Activated CD8-positive, alpha-beta T cell treated with anti-CD3 and anti-CD28 coated beads, Interleukin-2, amount 10 ng/mL, durations not matched to agents 7 days and 5 days (primary cell): ENCODE results near the gene NOL12. TPM values are rescaled to one million over a fixed set of nuclear protein-coding genes. Genes with fewer than 3 reads are reported as not detected.
"Not testable (repeated sequence)": the region's sequence is repeated elsewhere in the genome, so short reads cannot be mapped to it uniquely, and the experiment has no call there.

Source experiments
- ATAC-seq: fragments of 150-1000 bp; cut with Tn5 transposase; one replicate; pipeline ENCODE4 v1.10.0; 2021; ENCODE audit warnings: moderate library complexity
- CTCF ChIA-PET: fragments of 350-600 bp; sonication (Branson Sonifier 250); formaldehyde crosslinking; loops from one replicate; lab custom pipeline; 2021; ENCODE audit warnings: antibody characterized with exemption; lab: Charles Lee
- POLR2A ChIA-PET: fragments of 350-600 bp; sonication (Branson Sonifier 250); formaldehyde crosslinking; loops from one replicate; lab custom pipeline; 2021; ENCODE audit warnings: antibody characterized with exemption; lab: Charles Lee
- DNase-seq: peaks from one replicate; pipeline ENCODE4 v3.0.0-alpha.2; 2020
- H3K27ac Mint-ChIP-seq: one replicate; pipeline ENCODE4 v1.8.0; 2021; ENCODE audit warnings: mild to moderate bottlenecking, mixed read lengths
- H3K27me3 Mint-ChIP-seq: one replicate; pipeline ENCODE4 v1.8.0; 2021; ENCODE audit warnings: low read depth, mixed read lengths
- H3K36me3 Mint-ChIP-seq: one replicate; pipeline ENCODE4 v1.8.0; 2021; ENCODE audit warnings: low read depth, mixed read lengths
- H3K4me1 Mint-ChIP-seq: one replicate; pipeline ENCODE4 v1.8.0; 2021; ENCODE audit warnings: low read depth, mixed read lengths
- H3K4me3 Mint-ChIP-seq: one replicate; pipeline ENCODE4 v1.8.0; 2021; ENCODE audit warnings: mild to moderate bottlenecking, mixed read lengths
- H3K9me3 Mint-ChIP-seq: one replicate; pipeline ENCODE4 v1.8.0; 2022; ENCODE audit warnings: mixed read lengths; ENCODE audit not compliant: insufficient read depth
- total RNA-seq, 2 experiments: library from RNA; stranded (reverse); gene quantifications; one replicate each; pipeline ENCODE4 v1.2.3, GENCODE V29; 2021

The NOL12 gene
- total RNA-seq, 2 experiments from 2014 or later, result 42.6 to 45.3 TPM

DNA sequence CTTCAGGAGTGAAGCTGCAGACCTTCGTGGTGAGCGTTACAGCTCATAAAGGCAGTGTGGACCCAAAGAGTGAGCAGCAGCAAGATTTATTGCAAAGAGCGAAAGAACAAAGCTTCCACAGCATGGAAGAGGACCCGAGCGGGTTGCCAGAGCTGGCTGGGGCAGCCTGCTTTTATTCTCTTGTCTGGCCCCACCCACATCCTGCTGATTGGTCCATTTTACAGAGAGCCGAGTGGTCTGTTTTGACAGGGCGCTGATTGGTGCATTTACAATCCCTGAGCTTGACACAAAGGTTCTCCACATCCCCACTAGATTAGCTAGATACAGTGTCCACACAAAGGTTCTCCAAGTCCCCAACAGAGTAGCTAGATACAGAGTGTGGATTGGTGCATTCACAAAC, 31.1 kb downstream of the NOL12 start:
- H3K4me1 Mint-ChIP-seq, H3K36me3 Mint-ChIP-seq, POLR2A ChIA-PET, H3K27ac Mint-ChIP-seq, H3K4me3 Mint-ChIP-seq, DNase-seq, H3K27me3 Mint-ChIP-seq, H3K9me3 Mint-ChIP-seq, ATAC-seq: not testable (repeated sequence)
- CTCF ChIA-PET, result interaction anchor here (1.0 kb wide), 1 partner anchor 84 kb away, joined by 3 read pairs; no protein-coding TSS in a partner anchor

- ATAC-seq, H3K4me3 Mint-ChIP-seq, H3K27ac Mint-ChIP-seq, H3K27me3 Mint-ChIP-seq, H3K9me3 Mint-ChIP-seq, DNase-seq, H3K36me3 Mint-ChIP-seq, POLR2A ChIA-PET, H3K4me1 Mint-ChIP-seq: not testable (repeated sequence)
- CTCF ChIA-PET, result interaction anchor here (1.0 kb wide), 1 partner anchor 84 kb away, joined by 3 read pairs; no protein-coding TSS in a partner anchor
Measured at GRCh38 chr22:37717746-37718305, 31.7 kb downstream of the NOL12 start.

GRCh38 chr22:37725551-37726240, 39.6 kb downstream of the NOL12 start:
- DNase-seq, result no peak
- Mint-ChIP-seq H3K36me3 (no peaks in the 10 kb centered on the region), H3K4me1 (peaks cover 3% of the 10 kb centered on the region), H3K9me3 (no peaks in the 10 kb centered on the region), H3K27me3 (no peaks in the 10 kb centered on the region), H3K4me3 (no peak overlapping the region), H3K27ac (no peak overlapping the region)
- POLR2A ChIA-PET, result no interaction called here
- CTCF ChIA-PET, result no interaction called here
- no peak for ATAC-seq

DNA sequence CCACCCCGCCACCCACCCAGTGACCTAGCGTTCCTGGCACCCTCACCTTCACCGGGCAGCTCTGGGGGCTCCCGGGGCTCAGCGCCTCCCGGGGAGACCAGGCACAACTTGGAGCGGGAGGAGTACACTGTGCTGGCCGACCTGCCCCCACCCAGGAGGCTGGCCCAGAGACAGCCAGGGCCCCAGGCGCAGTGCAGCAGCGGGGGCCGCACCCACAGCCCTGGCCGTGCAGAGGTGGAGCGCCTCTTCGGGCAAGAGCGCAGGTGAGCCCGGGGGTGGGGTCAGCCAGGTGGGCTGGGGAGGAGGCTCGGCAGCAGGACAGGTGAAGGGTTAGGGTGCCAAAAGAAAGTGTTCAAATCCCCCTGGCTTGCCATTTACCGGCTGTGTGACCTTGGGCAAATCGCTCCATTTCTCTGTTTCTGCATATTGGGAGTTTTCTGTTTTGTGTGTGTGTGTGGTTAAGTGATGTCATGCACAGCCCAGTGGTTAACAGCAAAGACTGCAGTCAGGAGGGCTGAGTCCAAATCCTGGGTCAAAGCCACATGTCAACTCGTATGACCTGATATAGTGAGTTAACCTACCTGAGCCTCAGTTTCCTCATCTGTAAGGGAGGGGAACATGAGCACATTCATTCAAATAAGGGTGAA, 40.2 kb downstream of the NOL12 start:
- Mint-ChIP-seq H3K27me3 (no peaks in the 10 kb centered on the region), H3K36me3 (no peaks in the 10 kb centered on the region), H3K4me1 (peaks cover 3% of the 10 kb centered on the region), H3K27ac (no peak overlapping the region), H3K4me3 (no peak overlapping the region), H3K9me3 (no peaks in the 10 kb centered on the region)
- peak; percentile 31 for DNase-seq
- CTCF ChIA-PET, result no interaction called here
- ATAC-seq, result no peak
- POLR2A ChIA-PET, result no interaction called here

GRCh38 chr22:37728620-37729019, 42.5 kb downstream of the NOL12 start:
- H3K9me3 Mint-ChIP-seq, result no peaks in the 10 kb centered on the region
- no peak for DNase-seq
- no peak for ATAC-seq
- no peaks in the 10 kb centered on the region for H3K27me3 Mint-ChIP-seq
- CTCF ChIA-PET, result no interaction called here
- H3K4me1 Mint-ChIP-seq, result peaks cover 3% of the 10 kb centered on the region
- no peaks in the 10 kb centered on the region for H3K36me3 Mint-ChIP-seq
- POLR2A ChIA-PET, result interaction anchor here (0.6 kb wide), 2 partner anchors 42 to 79 kb away, joined by 3 to 5 read pairs; no protein-coding TSS in a partner anchor
- no peak overlapping the region for H3K4me3 Mint-ChIP-seq
- no peak overlapping the region for H3K27ac Mint-ChIP-seq

- no peak overlapping the region for H3K4me3 Mint-ChIP-seq
- DNase-seq (no peak), ATAC-seq (no peak)
- no peaks in the 10 kb centered on the region for H3K9me3 Mint-ChIP-seq
- H3K27me3 Mint-ChIP-seq, result no peaks in the 10 kb centered on the region
- CTCF ChIA-PET, result no interaction called here
- no peak overlapping the region for H3K27ac Mint-ChIP-seq
- no peaks in the 10 kb centered on the region for H3K4me1 Mint-ChIP-seq
- H3K36me3 Mint-ChIP-seq, result no peaks in the 10 kb centered on the region
- POLR2A ChIA-PET, result no interaction called here
Measured at GRCh38 chr22:37731804-37732471, 45.8 kb downstream of the NOL12 start.

- H3K36me3 Mint-ChIP-seq, result no peaks in the 10 kb centered on the region
- no peaks in the 10 kb centered on the region for H3K27me3 Mint-ChIP-seq
- ATAC-seq (no peak), DNase-seq (no peak)
- no peak overlapping the region for H3K4me3 Mint-ChIP-seq
- no peaks in the 10 kb centered on the region for H3K9me3 Mint-ChIP-seq
- no peak overlapping the region for H3K27ac Mint-ChIP-seq
- CTCF ChIA-PET, result no interaction called here
- POLR2A ChIA-PET, result no interaction called here
- no peaks in the 10 kb centered on the region for H3K4me1 Mint-ChIP-seq
Measured at GRCh38 chr22:37732699-37733607, 46.8 kb downstream of the NOL12 start.

GRCh38 chr22:37733625-37734401, 47.7 kb downstream of the NOL12 start:
- no peak for DNase-seq
- H3K9me3 Mint-ChIP-seq, result no peaks in the 10 kb centered on the region
- no peak overlapping the region for H3K27ac Mint-ChIP-seq
- H3K4me3 Mint-ChIP-seq, result no peak overlapping the region
- no peak for ATAC-seq
- no peaks in the 10 kb centered on the region for H3K36me3 Mint-ChIP-seq
- ChIA-PET POLR2A (interaction anchor here (1.1 kb wide), 1 partner anchor 16 kb away, joined by 4 read pairs; no protein-coding TSS in a partner anchor), CTCF (no interaction called here)
- H3K4me1 Mint-ChIP-seq, result no peaks in the 10 kb centered on the region
- H3K27me3 Mint-ChIP-seq, result peaks cover 4% of the 10 kb centered on the region

DNA sequence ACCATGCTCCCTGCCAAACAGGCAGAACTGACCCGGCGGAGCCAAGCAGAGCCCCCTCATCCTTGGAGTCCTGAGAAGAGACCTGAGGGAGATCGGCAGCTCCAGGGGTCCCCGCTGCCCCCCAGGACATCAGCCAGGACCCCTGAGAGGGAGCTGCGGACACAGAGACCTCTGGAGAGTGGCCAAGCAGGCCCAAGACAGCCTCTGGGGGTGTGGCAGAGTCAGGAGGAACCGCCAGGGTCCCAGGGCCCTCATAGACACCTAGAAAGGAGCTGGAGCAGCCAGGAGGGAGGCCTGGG, 48.2 kb downstream of the NOL12 start:
- Mint-ChIP-seq H3K27me3 (peaks cover 4% of the 10 kb centered on the region), H3K9me3 (no peaks in the 10 kb centered on the region), H3K4me1 (no peaks in the 10 kb centered on the region), H3K27ac (no peak overlapping the region), H3K36me3 (no peaks in the 10 kb centered on the region), H3K4me3 (no peak overlapping the region)
- ATAC-seq (no peak), DNase-seq (no peak)
- POLR2A ChIA-PET, result interaction anchor here (1.1 kb wide), 1 partner anchor 16 kb away, joined by 4 read pairs; no protein-coding TSS in a partner anchor
- CTCF ChIA-PET, result no interaction called here

DNA sequence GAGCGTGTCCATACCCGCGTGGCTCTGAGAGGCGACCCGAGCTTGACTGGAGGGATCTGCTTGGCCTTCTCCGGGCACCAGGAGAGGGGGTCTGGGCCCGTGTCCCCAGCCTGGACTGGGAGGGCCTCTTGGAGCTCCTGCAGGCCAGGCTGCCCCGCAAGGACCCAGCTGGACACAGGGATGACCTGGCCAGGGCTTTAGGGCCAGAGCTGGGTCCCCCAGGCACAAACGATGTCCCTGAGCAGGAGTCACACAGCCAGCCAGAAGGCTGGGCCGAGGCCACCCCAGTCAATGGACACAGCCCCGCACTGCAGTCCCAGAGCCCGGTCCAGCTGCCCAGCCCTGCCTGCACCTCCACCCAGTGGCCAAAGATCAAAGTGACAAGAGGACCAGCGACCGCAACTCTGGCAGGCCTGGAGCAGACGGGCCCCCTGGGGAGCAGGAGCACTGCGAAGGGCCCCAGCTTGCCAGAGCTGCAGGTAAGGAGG, 48.9 kb downstream of the NOL12 start:
- ChIA-PET POLR2A (interaction anchor here (1.1 kb wide), 1 partner anchor 15 kb away, joined by 4 read pairs; no protein-coding TSS in a partner anchor), CTCF (no interaction called here)
- Mint-ChIP-seq H3K9me3 (no peaks in the 10 kb centered on the region), H3K4me1 (no peaks in the 10 kb centered on the region), H3K27me3 (peaks cover 4% of the 10 kb centered on the region), H3K36me3 (no peaks in the 10 kb centered on the region), H3K27ac (no peak overlapping the region), H3K4me3 (no peak overlapping the region)
- no peak for ATAC-seq
- no peak for DNase-seq
